Fibroblast of skin of left biceps (primary cell): ENCODE data around the gene CPVL.

ENCODE experiments used
- DNase-seq, 2 experiments: peaks; one replicate each; pipeline ENCODE4 v3.0.0-alpha.2; 2013; ENCODE audit warnings: low read depth in 2 of 2

CPVL gene

DNA sequence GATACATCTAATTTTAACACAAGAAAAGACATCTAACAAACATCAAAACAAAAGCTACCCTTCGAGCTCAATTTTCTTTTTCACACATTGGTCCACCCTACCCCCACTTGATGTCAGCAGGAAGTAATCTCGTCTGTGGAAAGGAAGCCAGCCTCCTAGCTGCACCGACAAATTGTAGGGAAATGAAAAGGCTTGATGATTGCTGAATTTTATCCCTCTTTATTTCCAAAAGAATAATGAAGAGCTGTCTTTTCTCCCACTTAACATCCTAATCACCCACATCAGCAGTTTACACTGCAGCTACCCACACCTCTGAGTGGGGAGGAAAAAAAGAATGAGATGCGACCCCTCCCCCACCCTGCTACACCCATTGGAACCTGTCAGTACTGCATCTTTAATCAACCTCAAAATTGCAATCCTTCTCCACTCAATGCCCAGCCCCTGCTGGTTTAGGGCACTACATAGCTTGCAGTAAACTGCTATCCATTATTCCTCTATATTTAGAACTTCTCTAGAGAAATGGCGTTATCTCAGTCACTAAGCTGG, 10.6 kb upstream of the CPVL start:
- DNase-seq, result no peak

DNA sequence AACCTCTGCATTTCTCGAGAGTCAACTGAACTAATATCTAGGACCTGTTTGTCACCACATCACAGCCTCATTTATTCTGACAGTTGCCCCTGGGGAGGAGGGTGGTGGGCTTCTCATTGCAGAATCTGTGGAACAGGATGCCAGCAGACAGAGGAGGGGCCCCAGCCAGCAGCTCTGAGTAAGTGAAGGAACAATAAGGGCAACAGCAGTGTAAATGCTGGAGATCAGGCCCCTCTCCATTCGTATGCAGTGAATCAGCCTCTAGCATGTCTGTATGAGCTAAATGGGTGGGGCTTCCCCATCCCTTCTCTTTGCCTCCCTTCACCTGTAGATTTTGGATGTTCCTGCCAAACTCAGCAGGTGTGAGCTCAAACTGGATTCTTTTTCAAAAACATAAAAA, 7.7 kb upstream of the CPVL start:
- no peak for DNase-seq

DNA sequence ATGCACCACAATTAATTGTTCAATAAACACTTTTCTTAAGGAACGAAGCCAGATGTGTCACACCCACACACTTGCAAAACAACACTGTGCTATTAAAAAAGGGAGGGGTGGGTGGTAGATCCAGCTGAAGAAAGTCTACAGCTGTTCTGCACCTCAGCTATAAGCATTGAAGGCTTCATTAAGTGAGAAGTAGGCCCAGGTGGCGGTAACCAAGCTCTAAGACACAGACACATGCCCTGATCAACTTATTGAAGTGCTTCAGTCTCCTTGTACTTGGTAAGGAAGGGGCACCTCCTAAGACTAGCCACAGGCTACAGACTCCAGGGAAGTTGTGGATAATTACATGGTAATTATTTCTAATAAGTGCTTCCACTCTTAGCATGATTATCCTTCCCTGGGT, 4.5 kb upstream of the CPVL start:
- no peak for DNase-seq

DNA sequence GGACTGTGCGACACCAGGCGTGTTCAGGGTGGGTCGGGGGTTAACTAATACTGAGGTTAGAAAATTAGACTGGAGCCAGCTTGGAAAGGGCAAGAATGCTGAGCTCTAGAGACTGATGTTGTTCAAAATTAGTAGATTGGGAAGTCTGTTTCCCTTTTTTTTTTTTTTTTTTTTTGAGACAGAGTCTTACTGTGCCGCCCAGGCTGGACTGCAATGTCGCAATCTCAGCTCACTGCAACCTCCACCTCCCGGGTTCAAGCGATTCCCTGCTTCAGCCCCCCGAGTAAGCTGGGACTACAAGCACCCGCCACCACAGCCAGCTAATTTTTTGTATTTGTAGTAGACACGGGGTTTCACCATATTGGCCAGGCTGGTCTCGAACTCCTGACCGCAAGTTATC, 2.7 kb upstream of the CPVL start:
- DNase-seq, result no peak

DNA sequence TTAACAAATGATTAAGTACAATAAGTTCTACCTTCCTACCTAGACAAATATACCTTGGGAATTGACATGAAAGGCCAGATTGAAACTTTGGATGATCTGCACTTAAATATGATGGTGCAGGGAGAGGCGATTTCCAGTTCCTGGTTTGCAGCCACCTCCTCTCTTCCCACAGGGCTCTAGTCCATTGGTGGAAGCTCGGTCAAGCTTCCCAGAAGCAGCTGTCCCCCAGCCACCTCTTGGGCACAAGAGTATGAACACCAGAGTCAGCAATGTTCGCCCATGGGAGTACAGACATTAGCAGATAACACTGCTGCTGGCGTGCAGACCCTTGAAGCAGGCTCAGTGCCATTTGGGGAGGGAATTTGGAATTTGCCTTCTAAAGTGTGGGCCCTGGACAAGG, 1.5 kb upstream of the CPVL start:
- DNase-seq, result no peak

DNA sequence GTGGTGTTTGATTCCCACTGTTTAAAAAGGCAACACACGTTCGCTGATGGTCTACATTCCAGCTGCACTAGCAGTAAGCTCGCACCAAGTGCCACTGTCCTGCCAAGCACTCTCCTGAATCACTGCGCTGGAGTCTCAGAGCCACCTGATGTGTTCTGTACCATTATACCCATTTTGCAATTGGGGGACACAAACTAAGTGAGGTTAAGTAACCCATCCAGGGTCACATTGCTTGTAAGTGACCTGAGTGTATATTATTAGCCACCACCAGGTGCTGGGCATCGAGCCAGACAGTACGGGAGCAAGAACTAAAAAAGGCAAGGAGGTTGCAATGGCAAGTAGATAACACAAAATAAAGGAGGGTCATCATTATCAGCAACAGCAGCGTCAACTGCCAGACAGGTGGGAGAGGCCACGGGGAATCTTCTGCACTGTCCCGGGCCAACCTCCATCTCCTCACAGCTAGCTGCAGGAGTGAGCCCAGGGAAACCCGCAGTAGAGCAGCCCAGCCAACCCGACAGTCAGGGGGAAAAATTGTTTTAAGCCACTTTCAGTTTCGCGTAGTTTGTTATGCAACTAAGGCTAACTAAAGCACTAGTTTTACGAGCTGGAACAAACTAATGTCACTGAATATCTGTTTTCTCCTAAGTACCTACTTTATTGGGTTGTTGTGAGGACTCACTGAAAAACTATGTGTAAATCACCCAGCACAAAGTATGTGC, 712 bp upstream of the CPVL start:
- DNase-seq, result no peak

DNA sequence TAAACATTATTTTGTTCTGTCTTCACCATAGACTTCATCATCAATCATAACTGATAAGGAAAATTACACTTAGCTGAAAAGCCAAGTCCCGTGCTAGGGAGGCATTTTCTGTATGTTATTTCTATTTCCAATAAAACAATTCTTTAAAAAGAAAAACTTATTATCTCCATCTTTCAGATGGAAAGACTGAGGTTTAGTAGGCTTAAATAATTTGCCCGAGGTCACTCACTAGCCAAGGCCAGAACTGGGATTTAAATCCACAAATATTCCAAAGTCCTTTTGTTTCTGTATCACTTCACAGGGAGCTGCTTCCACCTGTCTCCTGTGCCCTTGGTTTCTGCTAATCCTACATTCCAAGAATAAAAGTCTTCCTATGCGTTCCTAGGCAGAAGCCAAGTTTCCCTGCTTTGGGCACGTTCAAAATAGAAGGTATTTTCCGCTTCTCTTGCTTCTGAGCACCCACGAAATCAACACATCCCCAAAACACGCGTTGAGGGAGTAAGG, 732 bp downstream of the CPVL start:
- DNase-seq, result no peak

DNA sequence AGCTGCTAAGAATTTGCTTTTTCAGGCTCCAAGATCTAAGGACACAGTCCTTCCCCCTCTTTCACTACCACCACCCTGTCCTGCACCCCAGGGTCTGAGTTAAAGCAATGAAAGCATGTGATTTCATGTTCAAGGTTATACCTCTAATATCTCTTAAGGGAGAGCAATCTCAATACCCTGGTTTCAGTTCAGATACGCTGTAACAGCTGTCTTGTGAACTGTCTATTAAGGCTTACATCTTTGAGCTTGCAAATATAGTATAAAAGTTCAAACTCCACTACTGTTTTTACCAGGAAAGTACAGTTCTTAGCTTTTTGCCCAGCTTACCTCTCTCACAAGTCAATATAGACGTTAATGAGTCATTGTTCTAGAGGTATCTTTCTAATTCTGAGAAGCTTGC, 2.6 kb downstream of the CPVL start:
- DNase-seq, result no peak

DNA sequence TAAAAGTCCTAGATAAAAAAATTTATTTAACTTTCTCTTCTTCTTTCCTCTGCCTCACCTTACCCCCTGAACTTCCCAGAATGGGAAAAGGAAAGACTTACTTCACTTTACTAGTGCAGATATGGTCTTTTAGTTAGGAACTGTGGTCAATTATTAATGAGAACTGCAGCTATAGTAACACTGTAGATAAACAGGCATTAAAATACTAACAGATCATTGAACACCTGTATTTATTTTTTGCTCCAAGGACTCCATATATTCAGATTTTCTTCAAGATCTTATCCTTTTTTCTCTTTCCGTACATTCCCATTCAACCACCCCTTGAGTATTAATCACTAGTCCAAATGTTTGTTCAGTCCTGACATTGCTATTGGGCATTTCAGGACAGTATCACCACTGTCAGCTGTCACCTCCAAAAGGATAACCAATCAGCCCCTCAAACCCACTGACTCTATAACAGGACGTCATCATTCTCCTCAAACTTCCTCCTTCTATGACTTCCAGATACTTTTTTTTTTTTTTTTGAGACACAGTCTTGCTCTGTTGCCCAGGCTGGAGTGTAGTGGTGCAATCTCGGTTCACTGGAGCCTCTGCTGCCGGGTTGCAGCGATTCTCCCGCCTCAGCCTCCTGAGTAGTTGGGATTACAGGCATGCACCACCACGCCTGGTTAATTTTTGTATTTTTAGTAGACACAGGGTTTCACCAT, 4.2 kb downstream of the CPVL start:
- DNase-seq, result no peak

DNA sequence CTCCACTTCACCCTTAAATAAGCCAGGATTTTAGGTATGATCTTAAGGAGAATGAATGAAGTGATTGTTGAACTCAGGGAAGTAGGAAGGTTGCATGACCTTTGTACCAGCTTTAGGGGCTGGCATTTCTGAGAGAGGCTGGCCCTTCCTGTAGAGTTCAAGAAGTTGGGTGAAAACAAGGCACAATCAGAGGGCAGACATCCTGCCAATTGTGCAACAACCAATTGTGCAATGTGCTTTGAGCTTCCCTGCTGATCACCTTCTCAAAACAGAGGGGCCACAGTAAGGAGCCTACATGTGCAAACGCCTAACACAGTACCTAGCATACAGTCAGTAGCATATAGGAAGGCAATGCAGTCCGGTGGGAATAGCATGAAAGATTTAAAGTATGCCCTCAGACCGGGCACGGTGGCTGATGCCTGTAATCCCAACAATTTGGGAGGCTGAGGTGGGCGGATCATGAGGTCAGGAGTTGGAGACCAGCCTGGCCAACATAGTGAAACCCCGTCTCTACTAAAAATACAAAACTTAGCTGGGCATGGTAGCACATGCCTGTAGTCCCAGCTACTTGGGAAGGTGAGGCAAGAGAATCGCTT, 5.4 kb downstream of the CPVL start:
- DNase-seq, result no peak

DNA sequence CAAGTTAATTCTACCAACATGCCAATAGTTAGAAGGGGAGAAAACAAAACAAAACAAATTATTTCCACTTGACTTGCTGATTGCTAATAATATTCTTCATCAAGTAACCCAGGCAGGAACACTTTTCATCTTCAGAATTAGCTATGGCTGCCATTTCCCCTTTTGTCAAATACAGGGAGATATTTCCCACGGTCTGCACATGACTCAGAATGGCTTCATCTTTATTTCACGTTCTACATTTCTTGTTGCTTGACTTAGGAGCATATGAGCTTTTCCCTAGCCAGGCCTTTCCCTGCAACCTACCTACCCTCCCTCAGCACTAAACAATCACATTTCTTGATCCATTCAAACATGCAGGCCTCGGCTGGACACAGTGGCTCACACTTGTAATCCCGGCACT, 6.5 kb downstream of the CPVL start:
- DNase-seq, result no peak

DNA sequence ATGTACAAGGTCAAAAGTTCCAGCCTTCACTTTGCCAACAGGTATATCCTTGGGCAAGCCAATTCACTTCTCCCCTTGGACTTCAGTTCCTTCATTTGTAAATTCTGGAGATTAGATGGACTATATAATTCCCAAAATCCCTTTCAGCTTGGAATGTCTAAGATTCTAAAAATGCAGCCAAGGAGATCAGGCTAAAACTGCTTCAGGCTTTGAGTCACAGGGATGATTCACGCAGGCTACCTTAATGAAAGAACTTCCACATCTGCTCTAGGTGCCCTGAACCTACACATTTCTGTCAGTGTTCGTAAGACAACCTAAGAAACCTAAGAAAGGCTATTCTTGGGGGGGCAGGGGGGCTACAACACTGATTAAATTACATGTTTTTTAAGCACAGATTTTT, 7.1 kb downstream of the CPVL start:
- peak in 1 of 2 experiments; percentile 2 for DNase-seq

DNA sequence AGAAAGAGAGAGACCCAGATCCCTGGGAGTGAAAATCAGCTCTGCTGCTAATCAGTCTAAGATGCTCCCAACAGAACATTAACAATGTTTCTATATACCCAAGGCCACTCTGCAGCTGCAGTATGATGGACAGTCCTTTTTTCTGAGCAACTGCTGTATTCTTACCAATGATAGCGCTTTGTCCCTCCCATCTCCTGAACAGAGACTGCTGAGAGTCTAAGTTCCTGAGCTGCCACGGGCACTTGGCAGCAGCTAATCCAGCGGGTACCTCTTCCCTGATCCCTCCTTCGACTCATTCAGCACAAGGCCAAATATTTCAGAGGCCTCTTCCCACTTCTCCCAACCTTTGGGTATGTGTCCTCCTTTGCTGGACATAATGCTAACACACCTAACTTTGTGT, 7.7 kb downstream of the CPVL start:
- no peak for DNase-seq

DNA sequence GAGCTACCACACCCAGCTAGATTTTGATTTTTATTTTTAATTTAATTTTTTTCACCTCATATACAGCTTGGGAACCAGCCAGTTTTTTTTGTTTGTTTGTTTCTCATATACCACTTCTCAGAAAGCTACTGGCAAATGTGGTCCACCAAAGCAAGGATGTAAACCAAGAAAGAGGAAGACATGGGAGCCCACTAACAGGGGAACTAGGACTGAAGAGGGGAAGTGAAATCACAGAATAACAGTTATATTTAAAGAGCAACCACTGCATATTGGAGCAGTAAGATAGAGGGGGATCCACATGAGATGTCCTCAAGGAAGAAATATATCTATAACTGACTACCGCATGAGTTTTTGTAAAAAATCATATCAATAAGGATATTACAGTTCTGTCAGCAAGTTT, 10.5 kb downstream of the CPVL start:
- no peak for DNase-seq

DNA sequence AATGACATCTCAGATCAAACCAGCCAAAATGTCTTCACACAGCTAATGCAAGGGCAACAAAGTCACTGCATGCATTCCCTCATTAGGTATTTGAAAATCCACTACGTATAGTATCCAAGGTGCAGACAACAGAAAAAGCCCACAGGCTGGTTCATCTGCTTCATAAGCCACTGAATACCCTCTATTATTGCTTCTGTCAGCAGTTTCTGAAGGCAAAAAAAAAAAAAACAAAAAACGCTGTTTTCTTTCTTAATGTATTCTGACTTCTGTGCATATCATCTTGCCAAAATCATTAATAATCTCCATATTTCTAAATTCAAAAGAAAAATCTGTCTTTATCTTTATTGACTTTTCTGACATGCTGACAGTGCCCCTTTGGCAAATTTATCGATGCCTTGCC, 13.4 kb downstream of the CPVL start:
- no peak for DNase-seq

DNA sequence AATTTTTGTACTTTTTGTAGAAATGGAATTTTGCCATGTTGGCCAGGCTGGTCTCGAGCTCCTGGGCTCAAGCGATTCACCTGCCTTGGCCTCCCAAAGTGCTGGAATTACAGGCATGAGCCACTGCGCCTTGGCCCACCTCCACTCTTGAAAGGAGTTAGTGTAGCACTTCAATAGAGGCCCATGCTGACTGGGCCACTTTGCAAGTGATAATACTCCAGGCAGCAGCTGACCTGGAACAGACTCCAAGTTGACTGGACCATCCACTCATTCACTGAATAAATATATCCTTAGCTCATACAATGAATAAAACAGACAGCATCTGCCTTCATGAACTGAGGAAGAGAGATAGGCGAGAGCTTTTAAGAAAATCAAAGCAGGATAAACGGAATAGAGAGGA, 14.7 kb downstream of the CPVL start:
- no peak for DNase-seq

DNA sequence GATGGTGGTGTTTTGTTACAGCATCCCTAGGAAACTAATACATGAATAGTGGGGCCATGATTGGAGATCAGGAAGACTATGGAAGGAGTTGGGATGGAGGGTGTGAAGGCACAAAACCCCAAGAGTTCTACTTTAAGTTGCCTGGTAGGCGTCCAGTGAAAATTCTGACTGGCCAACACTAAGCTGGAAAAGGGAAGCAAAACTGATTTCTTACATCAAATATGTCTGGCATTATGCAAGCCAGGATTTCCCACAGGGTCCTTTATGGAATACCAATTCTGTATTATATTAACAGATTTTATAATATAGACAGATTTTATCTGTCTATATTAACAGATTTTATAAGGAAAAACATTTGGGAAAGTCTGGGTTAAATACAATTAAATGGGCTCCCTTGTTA, 16.2 kb downstream of the CPVL start:
- DNase-seq, result no peak

DNA sequence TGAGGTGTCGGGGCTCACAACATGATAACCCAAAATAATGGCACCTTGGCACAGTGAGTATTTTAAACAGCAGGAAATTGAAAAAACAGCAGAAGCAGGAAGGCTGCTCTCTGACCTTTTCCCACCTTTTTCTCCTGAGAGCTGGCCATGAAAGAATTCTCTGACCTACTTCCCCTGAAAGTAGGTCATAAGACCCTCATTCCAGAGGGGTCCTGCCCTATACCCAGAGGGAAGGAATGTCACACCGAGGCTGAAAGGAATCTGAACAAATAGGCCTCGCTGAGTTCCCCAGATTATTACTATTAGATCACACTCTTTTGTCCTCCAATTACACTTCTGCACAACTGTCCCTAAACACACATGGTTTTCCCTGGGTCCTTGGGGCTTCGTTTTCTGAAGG, 18.8 kb downstream of the CPVL start:
- DNase-seq, result no peak

DNA sequence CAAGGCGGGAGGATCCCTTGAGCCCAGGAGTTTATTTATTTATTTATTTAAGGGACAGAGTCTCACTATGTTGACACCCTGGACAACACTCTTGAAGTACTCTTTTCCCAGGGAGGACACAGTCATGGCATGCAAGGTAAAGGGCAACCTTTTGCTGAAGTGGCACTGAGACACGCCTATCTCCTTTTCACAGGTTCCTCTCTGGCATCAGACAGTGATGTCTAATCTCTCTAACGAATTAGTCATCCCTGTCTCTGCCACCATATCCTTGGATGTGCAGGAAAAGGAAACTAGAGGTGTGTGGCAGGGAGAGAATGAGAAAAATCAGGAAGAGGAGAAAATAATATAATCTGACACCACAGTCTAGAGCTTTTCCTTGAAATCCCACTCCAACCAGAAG, 19.5 kb downstream of the CPVL start:
- no peak for DNase-seq

DNA sequence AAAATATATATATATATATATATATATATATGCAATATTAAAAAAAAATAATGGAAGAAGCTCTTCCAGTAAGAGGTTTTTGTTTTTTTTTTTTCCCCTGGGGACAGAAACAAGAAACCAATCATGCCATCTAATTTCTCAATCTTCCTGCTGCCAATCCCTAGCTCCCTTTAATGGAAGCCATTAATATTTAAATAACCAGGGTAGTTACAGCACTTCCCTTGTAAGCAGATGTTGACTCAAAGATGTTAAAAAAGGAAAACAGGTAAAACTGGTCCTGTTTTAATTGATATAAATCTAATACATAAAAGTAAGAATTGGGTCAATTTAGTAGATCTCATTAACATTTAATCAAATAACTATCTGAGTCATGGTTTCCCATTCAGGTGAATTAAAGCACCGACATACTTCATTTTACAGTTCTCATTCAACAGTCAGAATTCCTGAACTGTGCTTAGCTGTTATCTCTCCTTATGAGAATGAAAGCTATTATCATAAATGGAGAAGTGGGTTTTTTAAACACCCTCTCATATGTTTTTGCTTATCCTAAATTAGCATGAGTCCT, 22.6 kb downstream of the CPVL start:
- no peak for DNase-seq

DNA sequence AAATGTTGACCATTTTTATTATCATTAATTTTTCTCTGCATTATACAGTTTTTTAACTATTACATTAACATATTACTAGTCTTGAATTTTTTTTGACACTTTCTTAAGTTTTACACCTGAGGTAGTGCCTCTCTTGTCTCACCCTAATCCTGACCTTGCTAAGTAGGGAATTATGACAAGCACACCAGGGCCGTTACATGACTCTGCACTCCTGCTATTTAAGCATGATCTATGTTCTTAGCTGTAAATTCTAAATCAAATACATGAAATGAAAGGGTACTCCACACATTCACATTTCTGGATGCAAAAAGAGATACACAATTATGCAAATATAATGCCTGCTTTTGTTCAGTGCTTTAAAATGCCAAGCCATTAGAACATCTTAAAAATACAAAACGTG, 23.6 kb downstream of the CPVL start:
- no peak for DNase-seq

DNA sequence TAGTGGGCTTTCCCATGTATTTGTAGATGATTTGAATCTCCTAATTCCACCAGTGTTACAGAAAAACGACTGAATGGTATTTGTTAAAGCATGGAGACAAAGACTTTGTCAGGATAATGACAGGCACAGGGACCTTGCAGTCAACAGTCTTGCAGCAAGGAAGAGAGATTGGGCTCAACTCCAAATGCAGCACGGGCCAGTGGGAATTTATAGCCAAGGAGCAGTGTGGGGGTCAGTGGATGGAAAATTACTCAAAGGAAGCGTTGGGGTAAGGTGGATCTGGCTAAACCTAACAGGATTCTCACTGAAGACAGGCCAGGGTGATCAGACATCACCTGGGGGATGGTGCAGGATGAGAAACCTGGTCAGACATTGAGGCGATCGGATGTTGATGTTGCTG, 24.3 kb downstream of the CPVL start:
- no peak for DNase-seq

DNA sequence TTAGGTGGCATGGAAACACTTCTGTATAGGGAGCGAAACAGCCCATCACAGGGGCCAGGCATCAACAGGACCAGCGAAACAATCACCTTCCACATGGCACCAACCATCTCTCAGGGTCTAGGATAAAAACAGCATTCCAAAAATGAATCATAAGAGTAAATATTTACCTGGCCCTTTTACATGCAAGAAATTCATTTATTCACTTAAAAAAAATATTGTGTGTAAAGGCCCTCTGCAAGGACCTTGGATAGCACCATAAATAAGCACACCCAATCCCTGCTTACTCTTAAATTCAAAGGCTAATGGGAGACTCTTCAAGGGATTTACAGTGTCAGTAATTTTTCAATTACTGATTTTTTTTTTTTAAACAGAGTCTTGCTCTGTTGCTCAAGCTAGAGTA, 25.4 kb downstream of the CPVL start:
- no peak for DNase-seq
